NCI-H2171 treated with DMSO at 0.1 percent for 48 hours (cell line): Measurements from ENCODE around the gene CAPN11.
"Not testable (repeated sequence)": the region's sequence is repeated elsewhere in the genome, so short reads cannot be mapped to it uniquely, and the experiment has no call there.

ENCODE experiments used
- DNase-seq: peaks from one replicate; lab custom pipeline; 2025; lab: John Stamatoyannopoulos, UW

CAPN11 gene

GRCh38 chr6:44181784-44182183, 23.2 kb downstream of the CAPN11 start:
- not testable (repeated sequence) for DNase-seq

- DNase-seq = no peak
These were observed 24.3 kb downstream of the CAPN11 start for GRCh38 chr6:44182911-44183390.

GRCh38 chr6:44183783-44184182, 25.2 kb downstream of the CAPN11 start:
- no peak for DNase-seq

GRCh38 chr6:44185356-44185755, 26.7 kb downstream of the CAPN11 start:
- DNase-seq = not testable (repeated sequence)

- no peak for DNase-seq
These were observed 27.5 kb downstream of the CAPN11 start for GRCh38 chr6:44185953-44186634.

GRCh38 chr6:44186635-44187025, 28.0 kb downstream of the CAPN11 start:
- DNase-seq = no peak

- DNase-seq = no peak
These were observed 30.2 kb downstream of the CAPN11 start for GRCh38 chr6:44188819-44189218.

- DNase-seq = no peak
These were observed 30.6 kb downstream of the CAPN11 start for GRCh38 chr6:44189257-44189656.

GRCh38 chr6:44190715-44191114, 32.1 kb downstream of the CAPN11 start:
- no peak for DNase-seq

- DNase-seq = no peak
These were observed 33.9 kb downstream of the CAPN11 start for GRCh38 chr6:44192428-44193041.

GRCh38 chr6:44193307-44193910, 34.8 kb downstream of the CAPN11 start:
- DNase-seq = no peak

- DNase-seq = no peak
These were observed 35.7 kb downstream of the CAPN11 start for GRCh38 chr6:44194326-44194725.

GRCh38 chr6:44196351-44196750, 37.7 kb downstream of the CAPN11 start:
- not testable (repeated sequence) for DNase-seq

GRCh38 chr6:44198684-44199083, 40.1 kb downstream of the CAPN11 start:
- no peak for DNase-seq

- no peak for DNase-seq
These were observed 41.3 kb downstream of the CAPN11 start for GRCh38 chr6:44199883-44200282.

- no peak for DNase-seq
These were observed 42.6 kb downstream of the CAPN11 start for GRCh38 chr6:44201200-44201599.

- peak; percentile 16 for DNase-seq
These were observed 43.2 kb downstream of the CAPN11 start for GRCh38 chr6:44201638-44202303.

GRCh38 chr6:44202332-44202971, 43.8 kb downstream of the CAPN11 start:
- DNase-seq = no peak

GRCh38 chr6:44202972-44203750, 44.5 kb downstream of the CAPN11 start:
- no peak for DNase-seq

- DNase-seq = no peak
These were observed 45.3 kb downstream of the CAPN11 start for GRCh38 chr6:44203955-44204354.

- DNase-seq = no peak
These were observed 49.3 kb downstream of the CAPN11 start for GRCh38 chr6:44207966-44208365.
